ENCODE results near the gene MMP19.
A peak's percentile ranks its signal among the peaks of the same experiment; 100 is the strongest.

MMP19 gene

GRCh38 chr12:55823419-55823818, 19.3 kb downstream of the MMP19 start:
- Histone ChIP-seq H3K4me1 (ENCODE audit: insufficient read depth, low read length) (peaks cover 19% of the 10 kb centered on the region), H3K9ac (ENCODE audit: low read length) (no peak overlapping the region), H3K9me3 (ENCODE audit: low read length) (no peaks in the 10 kb centered on the region), H3K36me3 (ENCODE audit: insufficient read depth, low read length) (peaks cover 57% of the 10 kb centered on the region), H3K27ac (ENCODE audit: low read depth, low read length) (no peak overlapping the region), H3K27me3 (ENCODE audit: control insufficient read depth in 1 of 2, insufficient read depth in 2 of 2, low read length in 2 of 2) (no peaks in the 10 kb centered on the region), H3K4me3 (ENCODE audit: low read depth in 1 of 2, low read length in 2 of 2) (no peak overlapping the region)

- H3K9me3 ChIP-seq (ENCODE audit: low read length), result no peaks in the 10 kb centered on the region
- H3K27me3 ChIP-seq (ENCODE audit: control insufficient read depth in 1 of 2, insufficient read depth in 2 of 2, low read length in 2 of 2), result no peaks in the 10 kb centered on the region
- H3K9ac ChIP-seq (ENCODE audit: low read length), result no peak overlapping the region
- H3K4me1 ChIP-seq (ENCODE audit: insufficient read depth, low read length), result peaks cover 10% of the 10 kb centered on the region
- no peak overlapping the region for H3K4me3 ChIP-seq (ENCODE audit: low read depth in 1 of 2, low read length in 2 of 2)
- no peak overlapping the region for H3K27ac ChIP-seq (ENCODE audit: low read depth, low read length)
- H3K36me3 ChIP-seq (ENCODE audit: insufficient read depth, low read length), result peaks cover 46% of the 10 kb centered on the region
These were observed 20.5 kb downstream of the MMP19 start for GRCh38 chr12:55822228-55822627.

- Histone ChIP-seq H3K9ac (ENCODE audit: low read length) (no peak overlapping the region), H3K4me3 (ENCODE audit: low read depth in 1 of 2, low read length in 2 of 2) (no peak overlapping the region), H3K27ac (ENCODE audit: low read depth, low read length) (no peak overlapping the region), H3K27me3 (ENCODE audit: control insufficient read depth in 1 of 2, insufficient read depth in 2 of 2, low read length in 2 of 2) (no peaks in the 10 kb centered on the region), H3K9me3 (ENCODE audit: low read length) (no peaks in the 10 kb centered on the region), H3K4me1 (ENCODE audit: insufficient read depth, low read length) (peaks cover 16% of the 10 kb centered on the region), H3K36me3 (ENCODE audit: insufficient read depth, low read length) (peaks cover 46% of the 10 kb centered on the region)
These were observed 22.1 kb downstream of the MMP19 start for GRCh38 chr12:55820679-55821078.

GRCh38 chr12:55818886-55819285, 23.9 kb downstream of the MMP19 start:
- peak overlapping the region; percentile 59 for H3K27ac ChIP-seq (ENCODE audit: low read depth, low read length)
- H3K9ac ChIP-seq (ENCODE audit: low read length), result no peak overlapping the region
- no peaks in the 10 kb centered on the region for H3K9me3 ChIP-seq (ENCODE audit: low read length)
- no peaks in the 10 kb centered on the region for H3K27me3 ChIP-seq (ENCODE audit: control insufficient read depth in 1 of 2, insufficient read depth in 2 of 2, low read length in 2 of 2)
- H3K4me3 ChIP-seq (ENCODE audit: low read depth in 1 of 2, low read length in 2 of 2), result peak overlapping the region in 1 of 2 donors; percentile 99
- H3K36me3 ChIP-seq (ENCODE audit: insufficient read depth, low read length), result peaks cover 53% of the 10 kb centered on the region
- H3K4me1 ChIP-seq (ENCODE audit: insufficient read depth, low read length), result peaks cover 33% of the 10 kb centered on the region

GRCh38 chr12:55818140-55818728, 24.5 kb downstream of the MMP19 start:
- Histone ChIP-seq H3K9ac (ENCODE audit: low read length) (peak overlapping the region; percentile 57), H3K27me3 (ENCODE audit: control insufficient read depth in 1 of 2, insufficient read depth in 2 of 2, low read length in 2 of 2) (no peaks in the 10 kb centered on the region), H3K27ac (ENCODE audit: low read depth, low read length) (peak overlapping the region; percentile 59), H3K4me3 (ENCODE audit: low read depth in 1 of 2, low read length in 2 of 2) (peak overlapping the region; percentile 59 to 99), H3K9me3 (ENCODE audit: low read length) (no peaks in the 10 kb centered on the region), H3K4me1 (ENCODE audit: insufficient read depth, low read length) (peaks cover 35% of the 10 kb centered on the region), H3K36me3 (ENCODE audit: insufficient read depth, low read length) (peaks cover 52% of the 10 kb centered on the region)

GRCh38 chr12:55817345-55818139, 25.2 kb downstream of the MMP19 start, which contains the start of the genes ORMDL2 and SARNP:
Gene ORMDL2, plus strand, starts transcription at chr12:55818041. Its CDS starts 959 bp downstream, at chr12:55819000.
Gene SARNP, minus strand, starts transcription at chr12:55817724. Its CDS starts 23 bp downstream, at chr12:55817701.
- no peaks in the 10 kb centered on the region for H3K9me3 ChIP-seq (ENCODE audit: low read length)
- no peaks in the 10 kb centered on the region for H3K27me3 ChIP-seq (ENCODE audit: control insufficient read depth in 1 of 2, insufficient read depth in 2 of 2, low read length in 2 of 2)
- peaks cover 45% of the 10 kb centered on the region for H3K36me3 ChIP-seq (ENCODE audit: insufficient read depth, low read length)
- peak within 1 kb of the TSS; percentile 100 for H3K9ac ChIP-seq (ENCODE audit: low read length)
- peak within 1 kb of the TSS; percentile 98 to 99 for H3K4me3 ChIP-seq (ENCODE audit: low read depth in 1 of 2, low read length in 2 of 2)
- peaks cover 35% of the 10 kb centered on the region for H3K4me1 ChIP-seq (ENCODE audit: insufficient read depth, low read length)
- H3K27ac ChIP-seq (ENCODE audit: low read depth, low read length), result peak within 1 kb of the TSS; percentile 93

GRCh38 chr12:55816881-55817344, 25.8 kb downstream of the MMP19 start:
- Histone ChIP-seq H3K27ac (ENCODE audit: low read depth, low read length) (peak overlapping the region; percentile 93), H3K9me3 (ENCODE audit: low read length) (no peaks in the 10 kb centered on the region), H3K4me1 (ENCODE audit: insufficient read depth, low read length) (peaks cover 35% of the 10 kb centered on the region), H3K9ac (ENCODE audit: low read length) (peak overlapping the region; percentile 100), H3K4me3 (ENCODE audit: low read depth in 1 of 2, low read length in 2 of 2) (peak overlapping the region; percentile 98 to 99), H3K36me3 (ENCODE audit: insufficient read depth, low read length) (peaks cover 39% of the 10 kb centered on the region), H3K27me3 (ENCODE audit: control insufficient read depth in 1 of 2, insufficient read depth in 2 of 2, low read length in 2 of 2) (no peaks in the 10 kb centered on the region)

- peaks cover 25% of the 10 kb centered on the region for H3K36me3 ChIP-seq (ENCODE audit: insufficient read depth, low read length)
- H3K4me1 ChIP-seq (ENCODE audit: insufficient read depth, low read length), result peaks cover 35% of the 10 kb centered on the region
- no peaks in the 10 kb centered on the region for H3K27me3 ChIP-seq (ENCODE audit: control insufficient read depth in 1 of 2, insufficient read depth in 2 of 2, low read length in 2 of 2)
- H3K4me3 ChIP-seq (ENCODE audit: low read depth in 1 of 2, low read length in 2 of 2), result peak overlapping the region in 1 of 2 donors; percentile 30
- H3K9me3 ChIP-seq (ENCODE audit: low read length), result no peaks in the 10 kb centered on the region
- no peak overlapping the region for H3K27ac ChIP-seq (ENCODE audit: low read depth, low read length)
- H3K9ac ChIP-seq (ENCODE audit: low read length), result no peak overlapping the region
These were observed 27.3 kb downstream of the MMP19 start for GRCh38 chr12:55815473-55815872.

- no peaks in the 10 kb centered on the region for H3K27me3 ChIP-seq (ENCODE audit: control insufficient read depth in 1 of 2, insufficient read depth in 2 of 2, low read length in 2 of 2)
- H3K4me3 ChIP-seq (ENCODE audit: low read depth in 1 of 2, low read length in 2 of 2), result no peak overlapping the region
- peaks cover 13% of the 10 kb centered on the region for H3K36me3 ChIP-seq (ENCODE audit: insufficient read depth, low read length)
- H3K9ac ChIP-seq (ENCODE audit: low read length), result no peak overlapping the region
- H3K4me1 ChIP-seq (ENCODE audit: insufficient read depth, low read length), result peaks cover 35% of the 10 kb centered on the region
- H3K27ac ChIP-seq (ENCODE audit: low read depth, low read length), result no peak overlapping the region
- H3K9me3 ChIP-seq (ENCODE audit: low read length), result no peaks in the 10 kb centered on the region
These were observed 28.5 kb downstream of the MMP19 start for GRCh38 chr12:55814257-55814656.

GRCh38 chr12:55812088-55812487, 30.6 kb downstream of the MMP19 start:
- Histone ChIP-seq H3K27ac (ENCODE audit: low read depth, low read length) (no peak overlapping the region), H3K4me3 (ENCODE audit: low read depth in 1 of 2, low read length in 2 of 2) (no peak overlapping the region), H3K36me3 (ENCODE audit: insufficient read depth, low read length) (peaks cover 14% of the 10 kb centered on the region), H3K9me3 (ENCODE audit: low read length) (no peaks in the 10 kb centered on the region), H3K4me1 (ENCODE audit: insufficient read depth, low read length) (peaks cover 28% of the 10 kb centered on the region), H3K27me3 (ENCODE audit: control insufficient read depth in 1 of 2, insufficient read depth in 2 of 2, low read length in 2 of 2) (no peaks in the 10 kb centered on the region), H3K9ac (ENCODE audit: low read length) (no peak overlapping the region)

- H3K4me3 ChIP-seq (ENCODE audit: low read depth in 1 of 2, low read length in 2 of 2), result no peak overlapping the region
- H3K27me3 ChIP-seq (ENCODE audit: control insufficient read depth in 1 of 2, insufficient read depth in 2 of 2, low read length in 2 of 2), result no peaks in the 10 kb centered on the region
- no peak overlapping the region for H3K27ac ChIP-seq (ENCODE audit: low read depth, low read length)
- H3K4me1 ChIP-seq (ENCODE audit: insufficient read depth, low read length), result peaks cover 7% of the 10 kb centered on the region
- H3K9ac ChIP-seq (ENCODE audit: low read length), result no peak overlapping the region
- no peaks in the 10 kb centered on the region for H3K9me3 ChIP-seq (ENCODE audit: low read length)
- H3K36me3 ChIP-seq (ENCODE audit: insufficient read depth, low read length), result peaks cover 10% of the 10 kb centered on the region
These were observed 33.5 kb downstream of the MMP19 start for GRCh38 chr12:55809274-55809673.
